Prostate gland (tissue), 2 donors: ENCODE results near the gene MAPK8IP3. TPM values are rescaled to one million over a fixed set of nuclear protein-coding genes. Genes with fewer than 3 reads are reported as not detected.

ENCODE experiments used
- DNase-seq: peaks from one replicate; pipeline ENCODE4 v3.0.0-alpha.2; 2019; ENCODE audit warnings: low spot score
- H3K27ac ChIP-seq, 2 donors: fragments of 200-600 bp; sonication (generic); 2 replicates each; pipeline ENCODE4 v1.5.1; 2017 to 2019
- H3K27me3 ChIP-seq: fragments of 200-600 bp; sonication (generic); replicated peaks from 2 replicates; pipeline ENCODE4 v1.5.1; 2019; ENCODE audit not compliant: insufficient read depth
- H3K36me3 ChIP-seq, 2 donors: fragments of 200-600 bp; sonication (generic); 1 replicate in 1 of 2; 2 replicates in 1 of 2; pipeline versions ENCODE4 v1.5.1 to v1.8.1; 2017 to 2019
- H3K4me1 ChIP-seq: fragments of 200-600 bp; sonication (generic); replicated peaks from 2 replicates; pipeline ENCODE4 v1.5.1; 2019
- H3K4me3 ChIP-seq, 2 donors: fragments of 200-600 bp; sonication (generic); 2 replicates each; pipeline ENCODE4 v1.5.1; 2017 to 2019
- H3K9me3 ChIP-seq: fragments of 200-600 bp; sonication (generic); 2 replicates; pipeline ENCODE4 v1.5.1; 2017
- POLR2A ChIP-seq: fragments of 450-650 bp; IDR thresholded peaks from one replicate; pipeline ENCODE4 v1.6.1; 2016; ENCODE audit warnings: antibody characterized with exemption, mild to moderate bottlenecking
- POLR2AphosphoS5 ChIP-seq: sonication (generic); formaldehyde crosslinking; IDR thresholded peaks from one replicate; pipeline ENCODE4 v1.6.1; 2017; ENCODE audit warnings: antibody characterized with exemption
- WGBS: methylation state at CpG from one replicate; pipeline ENCODE4 v1.1.5; 2018; 5-methylcytosine and 5-hydroxymethylcytosine counted together
- intact Hi-C: fragments of 100-400 bp; cut with DNase I; formaldehyde crosslinking; loops from one replicate; pipeline ENCODE4 v1.14.2; 2022
- total RNA-seq, 2 donors: library from RNA; depleted of rRNA; stranded (reverse); fragments of >200 nt; gene quantifications; one replicate each; pipeline ENCODE4 v1.1.0, GENCODE V29; 2016
- TF ChIP-seq, protein P1 (sequence below), 4 experiments: fragments of 200-600 bp in 2 of 4; fragments of 450-650 bp in 2 of 4; sonication (generic) in 2 of 4; IDR thresholded peaks; 1 replicate in 3 of 4; 2 replicates in 1 of 4; pipeline ENCODE4 v1.5.1; 2016 to 2019; ENCODE audit warnings: antibody characterized with exemption in 4 of 4, mild to moderate bottlenecking in 2 of 4, moderate library complexity in 2 of 4

MAPK8IP3 gene
- total RNA-seq, 2 donors from 2014 or later, result 56.0 to 157 TPM

DNA sequence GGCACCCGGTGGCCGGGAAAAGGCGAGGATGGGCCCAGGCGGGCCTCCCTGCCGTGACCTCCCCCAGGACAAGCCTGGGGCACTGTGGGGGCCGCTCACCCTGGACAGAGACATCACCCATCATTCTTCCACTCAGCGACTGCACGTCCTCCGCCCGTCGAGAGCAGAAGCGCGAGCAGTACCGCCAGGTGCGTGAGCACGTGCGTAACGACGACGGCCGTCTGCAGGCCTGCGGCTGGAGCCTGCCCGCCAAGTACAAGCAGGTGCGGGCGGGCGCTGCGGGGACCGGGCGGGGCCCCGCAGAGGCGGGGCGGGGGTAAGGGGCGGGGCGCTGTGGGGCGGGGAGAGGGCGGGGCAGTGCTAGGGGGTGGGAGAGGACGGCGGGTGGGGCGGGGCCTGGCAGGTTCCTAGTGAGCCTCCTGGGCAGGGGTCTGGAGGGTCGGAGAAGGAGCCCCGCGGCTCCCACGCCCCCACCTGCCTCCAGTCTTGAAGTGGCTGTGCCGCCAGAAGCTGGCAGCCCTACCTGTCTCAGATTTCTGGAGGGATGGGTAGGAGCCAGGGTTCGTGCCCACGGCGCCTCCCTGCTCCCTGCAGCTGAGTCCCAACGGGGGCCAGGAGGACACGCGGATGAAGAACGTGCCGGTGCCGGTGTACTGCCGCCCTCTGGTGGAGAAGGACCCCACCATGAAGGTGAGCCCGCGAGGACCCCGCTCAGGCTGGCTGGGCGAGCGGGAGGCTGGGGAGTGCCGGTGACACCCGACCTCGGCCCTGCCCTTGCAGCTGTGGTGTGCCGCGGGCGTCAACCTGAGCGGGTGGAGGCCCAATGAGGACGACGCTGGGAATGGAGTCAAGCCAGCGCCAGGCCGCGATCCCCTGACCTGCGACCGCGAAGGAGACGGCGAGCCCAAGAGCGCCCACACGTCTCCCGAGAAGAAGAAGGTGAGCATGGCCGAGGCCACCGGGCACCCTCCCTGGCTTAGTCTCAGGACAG is 57.8 kb downstream of the MAPK8IP3 start:
- H3K9me3 ChIP-seq, result no peaks in the 10 kb centered on the region
- 69% methylated on average over 61 of the region's 81 CpGs for WGBS
- no peaks in the 10 kb centered on the region for H3K27me3 ChIP-seq
- no peak overlapping the region for H3K27ac ChIP-seq
- intact Hi-C loops, result loop anchor here (10.0 kb wide), 1 partner anchor 549 kb away; no protein-coding TSS in a partner anchor
- no peak for TF ChIP-seq POLR2AphosphoS5
- no peak for TF ChIP-seq POLR2A
- TF ChIP-seq, protein P1, sequence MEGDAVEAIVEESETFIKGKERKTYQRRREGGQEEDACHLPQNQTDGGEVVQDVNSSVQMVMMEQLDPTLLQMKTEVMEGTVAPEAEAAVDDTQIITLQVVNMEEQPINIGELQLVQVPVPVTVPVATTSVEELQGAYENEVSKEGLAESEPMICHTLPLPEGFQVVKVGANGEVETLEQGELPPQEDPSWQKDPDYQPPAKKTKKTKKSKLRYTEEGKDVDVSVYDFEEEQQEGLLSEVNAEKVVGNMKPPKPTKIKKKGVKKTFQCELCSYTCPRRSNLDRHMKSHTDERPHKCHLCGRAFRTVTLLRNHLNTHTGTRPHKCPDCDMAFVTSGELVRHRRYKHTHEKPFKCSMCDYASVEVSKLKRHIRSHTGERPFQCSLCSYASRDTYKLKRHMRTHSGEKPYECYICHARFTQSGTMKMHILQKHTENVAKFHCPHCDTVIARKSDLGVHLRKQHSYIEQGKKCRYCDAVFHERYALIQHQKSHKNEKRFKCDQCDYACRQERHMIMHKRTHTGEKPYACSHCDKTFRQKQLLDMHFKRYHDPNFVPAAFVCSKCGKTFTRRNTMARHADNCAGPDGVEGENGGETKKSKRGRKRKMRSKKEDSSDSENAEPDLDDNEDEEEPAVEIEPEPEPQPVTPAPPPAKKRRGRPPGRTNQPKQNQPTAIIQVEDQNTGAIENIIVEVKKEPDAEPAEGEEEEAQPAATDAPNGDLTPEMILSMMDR (IDR thresholded peaks at IDR 0.05), result peak in 2 of 4 experiments; percentile 38 to 52
- DNase-seq, result no peak
- H3K4me1 ChIP-seq, result no peaks in the 10 kb centered on the region
- H3K4me3 ChIP-seq, result no peak overlapping the region
- peaks cover 2 to 37% of the 10 kb centered on the region in 2 donors for H3K36me3 ChIP-seq

DNA sequence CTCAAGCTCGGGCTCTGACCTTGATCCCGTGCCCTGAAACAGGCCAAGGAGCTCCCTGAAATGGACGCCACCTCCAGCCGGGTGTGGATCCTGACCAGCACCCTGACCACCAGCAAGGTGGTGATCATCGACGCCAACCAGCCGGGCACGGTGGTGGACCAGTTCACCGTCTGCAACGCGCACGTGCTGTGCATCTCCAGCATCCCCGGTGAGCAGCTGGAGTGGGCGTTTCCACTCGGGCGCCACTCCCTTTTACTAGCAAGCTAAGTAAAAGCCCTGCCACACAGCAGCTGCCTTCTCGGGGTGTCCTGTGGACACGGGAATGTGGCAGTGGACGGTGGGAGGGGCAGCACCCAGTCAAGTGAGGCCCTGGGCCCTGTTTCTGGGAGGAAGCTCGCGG is 59.0 kb downstream of the MAPK8IP3 start:
- TF ChIP-seq POLR2A, result no peak
- TF ChIP-seq POLR2AphosphoS5, result no peak
- TF ChIP-seq, protein P1 (IDR thresholded peaks at IDR 0.05), result no peak
- H3K27me3 ChIP-seq, result no peaks in the 10 kb centered on the region
- H3K4me1 ChIP-seq, result peaks cover 3% of the 10 kb centered on the region
- intact Hi-C loops, result loop anchor here (10.0 kb wide), 1 partner anchor 550 kb away; no protein-coding TSS in a partner anchor
- peaks cover 2 to 37% of the 10 kb centered on the region in 2 donors for H3K36me3 ChIP-seq
- WGBS, result 91% methylated on average over 21 of the region's 21 CpGs
- H3K4me3 ChIP-seq, result no peak overlapping the region
- H3K27ac ChIP-seq, result no peak overlapping the region
- no peaks in the 10 kb centered on the region for H3K9me3 ChIP-seq
- DNase-seq, result no peak

DNA sequence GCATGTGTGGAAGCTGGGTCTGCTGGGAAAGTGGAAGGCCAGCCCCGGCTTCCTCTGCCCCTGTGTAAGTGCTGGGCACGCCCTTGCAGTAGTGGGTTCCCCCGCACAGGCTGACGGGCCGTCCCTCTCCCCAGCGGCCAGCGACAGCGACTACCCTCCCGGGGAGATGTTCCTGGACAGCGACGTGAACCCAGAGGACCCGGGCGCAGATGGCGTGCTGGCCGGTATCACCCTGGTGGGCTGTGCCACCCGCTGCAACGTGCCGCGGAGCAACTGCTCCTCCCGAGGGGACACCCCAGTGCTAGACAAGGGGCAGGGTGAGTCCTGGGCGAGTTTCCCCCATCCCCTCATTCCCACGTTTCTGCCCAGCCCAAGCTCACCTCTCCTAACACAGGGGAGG is 59.8 kb downstream of the MAPK8IP3 start:
- Histone ChIP-seq H3K36me3 (peaks cover 0 to 28% of the 10 kb centered on the region in 2 donors), H3K9me3 (no peaks in the 10 kb centered on the region), H3K27ac (no peak overlapping the region), H3K4me3 (no peak overlapping the region), H3K4me1 (peaks cover 6% of the 10 kb centered on the region), H3K27me3 (no peaks in the 10 kb centered on the region)
- intact Hi-C loops, result loop anchor here (10.0 kb wide), 1 partner anchor 551 kb away; no protein-coding TSS in a partner anchor
- no peak for DNase-seq
- no peak for TF ChIP-seq POLR2A
- WGBS, result 91% methylated on average over 20 of the region's 22 CpGs

DNA sequence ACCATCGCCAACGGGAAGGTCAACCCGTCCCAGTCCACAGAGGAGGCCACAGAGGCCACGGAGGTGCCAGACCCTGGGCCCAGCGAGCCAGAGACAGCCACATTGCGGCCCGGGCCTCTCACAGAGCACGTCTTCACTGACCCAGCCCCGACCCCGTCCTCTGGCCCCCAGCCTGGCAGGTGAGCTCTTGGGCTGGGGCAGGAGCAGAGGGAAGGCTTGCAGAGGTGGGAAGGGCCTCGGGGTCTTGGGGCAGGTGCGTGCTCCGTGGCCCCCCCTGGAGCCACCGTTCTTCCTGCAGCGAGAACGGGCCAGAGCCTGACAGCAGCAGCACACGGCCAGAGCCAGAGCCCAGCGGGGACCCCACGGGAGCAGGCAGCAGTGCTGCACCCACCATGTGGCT is 60.2 kb downstream of the MAPK8IP3 start:
- TF ChIP-seq, protein P1 (IDR thresholded peaks at IDR 0.05), result no peak
- TF ChIP-seq POLR2A, result no peak
- no peak for TF ChIP-seq POLR2AphosphoS5
- no peaks in the 10 kb centered on the region for H3K27me3 ChIP-seq
- peaks cover 0 to 26% of the 10 kb centered on the region in 2 donors for H3K36me3 ChIP-seq
- 75% methylated on average over 16 of the region's 19 CpGs for WGBS
- no peak overlapping the region for H3K4me3 ChIP-seq
- H3K9me3 ChIP-seq, result no peaks in the 10 kb centered on the region
- no peak overlapping the region for H3K27ac ChIP-seq
- intact Hi-C loops, result loop anchor here (10.0 kb wide), 1 partner anchor 551 kb away; no protein-coding TSS in a partner anchor
- H3K4me1 ChIP-seq, result peaks cover 6% of the 10 kb centered on the region
- DNase-seq, result no peak

DNA sequence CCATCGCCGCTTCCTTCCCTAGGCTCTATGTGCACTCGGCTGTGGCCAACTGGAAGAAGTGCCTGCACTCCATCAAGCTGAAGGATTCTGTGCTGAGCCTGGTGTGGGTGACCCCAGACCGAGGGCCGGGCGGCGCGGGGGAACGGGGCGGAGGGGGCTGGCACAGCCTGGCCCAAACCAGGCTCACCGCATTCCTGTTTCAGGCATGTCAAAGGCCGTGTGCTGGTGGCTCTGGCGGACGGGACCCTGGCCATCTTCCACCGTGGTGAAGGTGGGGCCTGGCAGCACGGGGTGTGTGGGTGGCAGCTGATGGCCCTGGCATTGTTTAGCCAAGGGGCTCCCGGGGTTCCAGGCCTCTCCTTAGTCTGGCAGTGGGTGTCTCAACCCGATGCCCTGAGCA is 60.7 kb downstream of the MAPK8IP3 start:
- Histone ChIP-seq H3K4me1 (peaks cover 6% of the 10 kb centered on the region), H3K36me3 (peaks cover 0 to 25% of the 10 kb centered on the region in 2 donors), H3K27me3 (no peaks in the 10 kb centered on the region), H3K27ac (no peak overlapping the region), H3K9me3 (no peaks in the 10 kb centered on the region), H3K4me3 (no peak overlapping the region)
- WGBS, result 63% methylated on average over 17 of the region's 18 CpGs
- intact Hi-C loops, result loop anchor here (10.0 kb wide), 1 partner anchor 552 kb away; no protein-coding TSS in a partner anchor
- no peak for DNase-seq
- TF ChIP-seq, protein P1 (IDR thresholded peaks at IDR 0.05), result no peak
- no peak for TF ChIP-seq POLR2A
